GM13977 (cell line): ENCODE results near the gene PITPNM1.

Experiments
- DNase-seq: peaks from one replicate; pipeline ENCODE4 v3.0.0; 2012; ENCODE audit warnings: low spot score
- CTCF ChIP-seq: IDR thresholded peaks from 2 replicates; pipeline ENCODE4 v1.5.1; 2012; ENCODE audit warnings: mild to moderate bottlenecking, control low read depth; ENCODE audit not compliant: insufficient read depth; ENCODE audit errors: extremely low read depth, missing control alignments
- in situ Hi-C: fragments of 300-500 bp; cut with MboI; formaldehyde crosslinking; loops from one replicate; pipeline ENCODE4 v1.12.0; 2022; ENCODE audit warnings: low sequenced_read_pairs, low pct_unique_long_range_greater_than_20kb, mixed read lengths, inconsistent platforms; ENCODE audit not compliant: unreplicated experiment

The PITPNM1 gene

GRCh38 chr11:67492801-67493547 is 12.2 kb downstream of the PITPNM1 start:
- no peak for TF ChIP-seq CTCF
- in situ Hi-C loops: no loop called here
- no peak for DNase-seq

GRCh38 chr11:67492069-67492727 is 13.0 kb downstream of the PITPNM1 start:
- in situ Hi-C loops: no loop called here
- DNase-seq: no peak
- no peak for TF ChIP-seq CTCF

- in situ Hi-C loops: no loop called here
- no peak for TF ChIP-seq CTCF
- DNase-seq: no peak
Observed at GRCh38 chr11:67491276-67492068, 13.7 kb downstream of the PITPNM1 start.

- TF ChIP-seq CTCF: no peak
- in situ Hi-C loops: no loop called here
- no peak for DNase-seq
Observed at GRCh38 chr11:67490727-67491065, 14.5 kb downstream of the PITPNM1 start.

GRCh38 chr11:67489885-67490726 is 15.1 kb downstream of the PITPNM1 start:
- in situ Hi-C loops: no loop called here
- no peak for DNase-seq
- TF ChIP-seq CTCF: no peak
